LNCAP (cell line): ENCODE results near the gene CBLN3.

Experiments
- TF ChIP-seq, protein P1 (sequence below): fragments of 450-650 bp; IDR thresholded peaks from 2 replicates; pipeline ENCODE4 v1.5.1; 2017; ENCODE audit warnings: mild to moderate bottlenecking

CBLN3 gene

DNA sequence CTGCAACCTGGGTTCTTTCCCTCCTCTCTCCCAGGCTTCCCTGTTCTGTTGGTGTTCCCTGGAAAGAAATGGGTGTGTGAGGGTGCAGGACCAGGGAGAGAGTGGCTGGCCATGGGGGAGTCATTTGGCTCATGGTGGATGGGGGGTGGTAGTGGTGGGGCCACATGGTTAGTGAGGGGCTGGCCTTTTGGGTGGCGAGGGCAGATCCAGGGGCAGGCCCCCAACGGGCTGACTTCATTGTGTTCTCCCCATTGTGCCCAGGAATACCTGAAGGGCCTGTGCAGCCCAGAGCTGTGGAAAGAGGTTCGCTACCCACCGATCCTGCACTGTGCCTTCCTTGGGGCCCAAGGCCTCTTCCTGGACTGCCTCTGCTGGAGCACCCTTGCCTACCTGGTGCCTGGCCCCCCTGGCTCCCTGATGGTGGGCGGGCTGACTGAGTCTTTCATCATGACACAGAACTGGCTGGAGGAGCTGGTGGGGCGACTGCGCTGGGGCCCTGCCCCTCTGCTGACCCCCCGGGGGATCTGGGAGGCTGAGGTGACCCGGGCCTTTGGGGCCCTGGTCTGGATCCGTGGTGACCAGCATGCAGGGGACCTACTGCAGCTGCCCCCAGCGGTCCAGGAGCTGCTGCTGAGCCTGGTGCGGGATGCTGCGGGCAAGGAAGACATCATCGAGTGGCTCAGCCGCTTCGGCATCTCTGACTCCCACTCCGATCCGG, 21.7 kb downstream of the CBLN3 start:
- TF ChIP-seq, protein P1, sequence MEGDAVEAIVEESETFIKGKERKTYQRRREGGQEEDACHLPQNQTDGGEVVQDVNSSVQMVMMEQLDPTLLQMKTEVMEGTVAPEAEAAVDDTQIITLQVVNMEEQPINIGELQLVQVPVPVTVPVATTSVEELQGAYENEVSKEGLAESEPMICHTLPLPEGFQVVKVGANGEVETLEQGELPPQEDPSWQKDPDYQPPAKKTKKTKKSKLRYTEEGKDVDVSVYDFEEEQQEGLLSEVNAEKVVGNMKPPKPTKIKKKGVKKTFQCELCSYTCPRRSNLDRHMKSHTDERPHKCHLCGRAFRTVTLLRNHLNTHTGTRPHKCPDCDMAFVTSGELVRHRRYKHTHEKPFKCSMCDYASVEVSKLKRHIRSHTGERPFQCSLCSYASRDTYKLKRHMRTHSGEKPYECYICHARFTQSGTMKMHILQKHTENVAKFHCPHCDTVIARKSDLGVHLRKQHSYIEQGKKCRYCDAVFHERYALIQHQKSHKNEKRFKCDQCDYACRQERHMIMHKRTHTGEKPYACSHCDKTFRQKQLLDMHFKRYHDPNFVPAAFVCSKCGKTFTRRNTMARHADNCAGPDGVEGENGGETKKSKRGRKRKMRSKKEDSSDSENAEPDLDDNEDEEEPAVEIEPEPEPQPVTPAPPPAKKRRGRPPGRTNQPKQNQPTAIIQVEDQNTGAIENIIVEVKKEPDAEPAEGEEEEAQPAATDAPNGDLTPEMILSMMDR, result no peak

DNA sequence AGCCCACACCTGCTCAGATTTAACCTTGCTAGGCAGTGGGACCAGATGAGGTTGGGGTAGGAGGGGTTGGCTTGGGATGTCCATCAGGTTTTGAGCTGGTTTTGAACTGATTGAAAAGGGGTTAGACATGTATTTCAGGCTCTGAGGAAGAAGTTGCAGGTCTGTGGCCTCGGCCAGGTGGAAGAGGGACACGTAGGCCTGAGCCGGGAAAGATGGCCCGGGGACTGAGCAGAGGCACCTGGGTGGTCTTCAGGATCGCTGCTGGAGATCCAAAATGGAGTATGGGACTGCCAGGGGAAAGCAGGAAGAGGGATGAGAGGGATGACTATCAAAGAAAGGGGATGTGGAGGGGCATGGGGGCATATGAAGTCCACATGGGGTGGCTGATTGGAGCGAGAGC, 23.1 kb downstream of the CBLN3 start:
- TF ChIP-seq, protein P1, result no peak

- TF ChIP-seq, protein P1, result no peak
Measured at GRCh38 chr14:24404814-24405213, 24.7 kb downstream of the CBLN3 start.

GRCh38 chr14:24403294-24403998, 26.0 kb downstream of the CBLN3 start:
- TF ChIP-seq, protein P1, result no peak

GRCh38 chr14:24401810-24402702, 27.4 kb downstream of the CBLN3 start:
- TF ChIP-seq, protein P1, result no peak

GRCh38 chr14:24399999-24400718, 29.3 kb downstream of the CBLN3 start:
- TF ChIP-seq, protein P1, result no peak

DNA sequence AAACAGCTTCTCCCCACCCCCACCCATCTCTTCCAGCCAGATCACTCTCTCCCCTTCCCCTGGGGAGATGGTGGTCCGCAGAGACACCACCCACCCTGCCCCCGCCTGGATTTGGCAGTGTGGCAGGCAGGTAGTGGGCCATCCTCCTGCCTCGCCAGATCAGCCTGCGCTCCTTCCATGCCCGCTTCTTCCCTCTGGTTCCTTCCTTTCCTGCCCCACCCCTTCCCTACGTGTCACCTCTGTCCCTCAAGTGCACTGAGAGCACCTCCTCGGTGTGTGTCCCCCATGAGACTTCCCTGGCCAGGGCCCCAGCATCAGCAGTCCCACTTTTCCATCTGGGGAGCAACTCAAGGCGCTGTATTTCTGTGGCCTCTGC, 30.0 kb downstream of the CBLN3 start:
- TF ChIP-seq, protein P1, result no peak
